IgD-negative memory B cell (primary cell): ENCODE data around the gene TMEM198. TPM values are rescaled to one million over a fixed set of nuclear protein-coding genes. Genes with fewer than 3 reads are reported as not detected.
A peak's percentile ranks its signal among the peaks of the same experiment; 100 is the strongest.

ENCODE experiments used
- H3K27ac Mint-ChIP-seq, 3 donors: one replicate each; pipeline ENCODE4 v1.8.0; 2020 to 2022; ENCODE audit warnings: mild to moderate bottlenecking in 3 of 3, mixed read lengths in 3 of 3, moderate library complexity in 1 of 3
- H3K27me3 Mint-ChIP-seq: one replicate; pipeline ENCODE4 v1.8.0; 2021; ENCODE audit warnings: mixed read lengths
- H3K36me3 Mint-ChIP-seq: one replicate; pipeline ENCODE4 v1.8.0; 2020; ENCODE audit warnings: mild to moderate bottlenecking, mixed read lengths
- H3K4me1 Mint-ChIP-seq, 3 donors: one replicate each; pipeline ENCODE4 v1.8.0; 2020 to 2022; ENCODE audit warnings: mixed read lengths in 3 of 3, mild to moderate bottlenecking in 1 of 3
- H3K4me3 Mint-ChIP-seq, 4 donors: one replicate each; pipeline ENCODE4 v1.8.0; 2020 to 2022; ENCODE audit warnings: mild to moderate bottlenecking in 4 of 4, mixed read lengths in 4 of 4, moderate library complexity in 3 of 4
- H3K9me3 Mint-ChIP-seq, 3 donors: one replicate each; pipeline ENCODE4 v1.8.0; 2020 to 2021; ENCODE audit warnings: mixed read lengths in 3 of 3, mild to moderate bottlenecking in 1 of 3
- polyA plus RNA-seq: library from polyadenylated mRNA; unstranded; fragments of 300-500 nt; fragmentation: Illumina TruSeq; gene quantifications from one replicate; pipeline ENCODE4 v1.2.3, GENCODE V29; 2021

TMEM198 gene
- polyA plus RNA-seq, 1 donor from 2014 or later = 0.28 TPM

DNA sequence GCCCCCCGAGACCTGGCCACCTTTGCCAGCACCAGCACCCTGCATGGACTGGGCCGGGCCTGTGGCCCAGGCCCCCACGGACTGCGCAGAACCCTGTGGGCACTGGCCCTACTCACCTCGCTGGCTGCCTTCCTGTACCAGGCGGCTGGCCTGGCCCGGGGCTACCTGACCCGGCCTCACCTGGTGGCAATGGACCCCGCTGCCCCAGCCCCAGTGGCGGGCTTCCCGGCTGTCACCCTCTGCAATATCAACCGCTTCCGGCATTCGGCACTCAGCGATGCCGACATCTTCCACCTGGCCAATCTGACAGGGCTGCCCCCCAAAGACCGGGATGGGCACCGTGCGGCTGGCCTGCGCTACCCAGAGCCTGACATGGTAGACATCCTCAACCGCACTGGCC lies 29.0 kb upstream of the TMEM198 start:
- H3K36me3 Mint-ChIP-seq = peaks cover 2% of the 10 kb centered on the region
- no peaks in the 10 kb centered on the region for H3K9me3 Mint-ChIP-seq
- H3K4me1 Mint-ChIP-seq = peaks cover 0 to 9% (median 8%) of the 10 kb centered on the region in 3 donors
- no peak overlapping the region for H3K27ac Mint-ChIP-seq
- peaks cover 61% of the 10 kb centered on the region for H3K27me3 Mint-ChIP-seq
- no peak overlapping the region for H3K4me3 Mint-ChIP-seq

GRCh38 chr2:219515874-219516629 lies 27.8 kb upstream of the TMEM198 start:
- peaks cover 0 to 4% (median 4%) of the 10 kb centered on the region in 3 donors for H3K4me1 Mint-ChIP-seq
- H3K27ac Mint-ChIP-seq = no peak overlapping the region
- H3K9me3 Mint-ChIP-seq = no peaks in the 10 kb centered on the region
- no peak overlapping the region for H3K4me3 Mint-ChIP-seq
- peaks cover 53% of the 10 kb centered on the region for H3K27me3 Mint-ChIP-seq
- peaks cover 2% of the 10 kb centered on the region for H3K36me3 Mint-ChIP-seq

DNA sequence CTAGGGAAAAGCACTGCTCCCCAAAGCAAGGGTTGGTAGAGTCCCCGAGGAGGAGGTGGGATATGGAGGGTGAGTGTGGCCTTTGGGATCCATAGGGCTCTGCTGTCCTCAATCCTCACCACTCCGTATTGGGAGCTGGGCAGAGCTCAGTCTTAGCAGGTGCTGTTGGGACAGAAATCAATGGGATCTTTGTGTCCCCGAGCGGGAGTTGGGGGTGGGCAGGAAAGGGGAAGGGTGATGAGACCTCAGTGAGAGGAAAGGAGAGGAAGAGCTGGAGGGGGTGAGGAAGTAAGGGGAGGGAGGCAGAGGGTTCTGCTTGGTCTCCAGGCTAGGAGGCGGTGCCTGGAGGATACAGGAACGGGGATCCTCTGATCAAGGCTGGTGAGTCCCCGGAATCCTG lies 26.9 kb upstream of the TMEM198 start:
- Mint-ChIP-seq H3K9me3 (no peaks in the 10 kb centered on the region), H3K27ac (no peak overlapping the region), H3K36me3 (peaks cover 2% of the 10 kb centered on the region), H3K27me3 (peaks cover 55% of the 10 kb centered on the region), H3K4me1 (peaks cover 0 to 6% (median 4%) of the 10 kb centered on the region in 3 donors), H3K4me3 (no peak overlapping the region)

- peaks cover 50% of the 10 kb centered on the region for H3K27me3 Mint-ChIP-seq
- H3K4me3 Mint-ChIP-seq = peak overlapping the region in 1 of 4 donors; percentile 47
- no peak overlapping the region for H3K27ac Mint-ChIP-seq
- peaks cover 2% of the 10 kb centered on the region for H3K36me3 Mint-ChIP-seq
- no peaks in the 10 kb centered on the region for H3K9me3 Mint-ChIP-seq
- H3K4me1 Mint-ChIP-seq = peaks cover 0 to 6% (median 4%) of the 10 kb centered on the region in 3 donors
These were observed 25.7 kb upstream of the TMEM198 start for GRCh38 chr2:219517954-219518778.

DNA sequence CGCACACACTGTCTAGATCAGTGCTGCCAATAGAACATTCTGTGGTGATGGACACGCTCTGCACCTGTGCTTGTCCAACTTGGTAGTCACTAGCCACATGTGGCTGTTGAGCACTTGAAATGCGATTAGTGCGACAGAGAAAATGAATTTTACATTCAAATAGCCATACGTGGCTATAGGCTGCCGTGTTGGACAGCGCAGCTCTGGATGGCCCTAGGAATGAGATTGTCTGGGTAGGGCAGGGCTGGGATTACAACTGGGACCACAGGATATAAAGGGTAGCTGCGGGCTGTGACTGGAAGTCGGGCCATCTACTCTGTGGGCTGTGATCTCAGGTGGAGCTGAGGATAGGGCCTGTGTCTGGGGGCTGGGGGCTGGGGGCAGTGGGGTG lies 24.3 kb upstream of the TMEM198 start:
- H3K4me1 Mint-ChIP-seq = peaks cover 0 to 7% (median 2%) of the 10 kb centered on the region in 3 donors

DNA sequence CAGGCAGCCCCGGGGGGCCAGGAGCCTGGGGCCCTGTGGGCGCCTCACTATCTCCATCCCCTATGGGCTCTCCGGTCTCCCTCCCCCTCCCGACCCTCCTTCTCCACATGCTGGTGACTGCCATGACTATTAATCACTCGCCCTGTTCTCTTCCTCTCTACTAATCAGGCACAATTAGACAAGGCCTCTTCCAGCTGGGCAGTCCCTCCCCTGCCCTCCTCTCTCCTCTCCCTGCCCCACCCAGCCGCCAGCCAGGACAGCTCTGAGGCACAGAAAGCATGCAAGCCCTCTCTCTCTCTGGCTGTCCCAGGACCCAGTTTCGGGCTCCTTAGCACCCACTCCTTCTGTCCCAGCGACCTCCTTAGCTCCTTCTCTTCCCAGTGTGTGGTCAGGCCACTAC lies 23.7 kb upstream of the TMEM198 start:
- H3K27ac Mint-ChIP-seq = no peak overlapping the region
- H3K9me3 Mint-ChIP-seq = no peaks in the 10 kb centered on the region
- no peak overlapping the region for H3K4me3 Mint-ChIP-seq
- peaks cover 51% of the 10 kb centered on the region for H3K27me3 Mint-ChIP-seq
- peaks cover 0 to 7% (median 2%) of the 10 kb centered on the region in 3 donors for H3K4me1 Mint-ChIP-seq
- peaks cover 2% of the 10 kb centered on the region for H3K36me3 Mint-ChIP-seq

More for the DNA sequence above, 24.3 kb upstream of the TMEM198 start:
- H3K9me3 Mint-ChIP-seq = no peaks in the 10 kb centered on the region
- H3K27ac Mint-ChIP-seq = no peak overlapping the region
- H3K27me3 Mint-ChIP-seq = peaks cover 52% of the 10 kb centered on the region
- no peak overlapping the region for H3K4me3 Mint-ChIP-seq
- peaks cover 2% of the 10 kb centered on the region for H3K36me3 Mint-ChIP-seq

GRCh38 chr2:219521066-219521880 lies 22.6 kb upstream of the TMEM198 start:
- Mint-ChIP-seq H3K4me1 (peaks cover 0 to 7% (median 2%) of the 10 kb centered on the region in 3 donors), H3K4me3 (no peak overlapping the region), H3K27me3 (peaks cover 52% of the 10 kb centered on the region), H3K27ac (peak overlapping the region in 1 of 3 donors; percentile 49), H3K9me3 (no peaks in the 10 kb centered on the region), H3K36me3 (peaks cover 2% of the 10 kb centered on the region)

DNA sequence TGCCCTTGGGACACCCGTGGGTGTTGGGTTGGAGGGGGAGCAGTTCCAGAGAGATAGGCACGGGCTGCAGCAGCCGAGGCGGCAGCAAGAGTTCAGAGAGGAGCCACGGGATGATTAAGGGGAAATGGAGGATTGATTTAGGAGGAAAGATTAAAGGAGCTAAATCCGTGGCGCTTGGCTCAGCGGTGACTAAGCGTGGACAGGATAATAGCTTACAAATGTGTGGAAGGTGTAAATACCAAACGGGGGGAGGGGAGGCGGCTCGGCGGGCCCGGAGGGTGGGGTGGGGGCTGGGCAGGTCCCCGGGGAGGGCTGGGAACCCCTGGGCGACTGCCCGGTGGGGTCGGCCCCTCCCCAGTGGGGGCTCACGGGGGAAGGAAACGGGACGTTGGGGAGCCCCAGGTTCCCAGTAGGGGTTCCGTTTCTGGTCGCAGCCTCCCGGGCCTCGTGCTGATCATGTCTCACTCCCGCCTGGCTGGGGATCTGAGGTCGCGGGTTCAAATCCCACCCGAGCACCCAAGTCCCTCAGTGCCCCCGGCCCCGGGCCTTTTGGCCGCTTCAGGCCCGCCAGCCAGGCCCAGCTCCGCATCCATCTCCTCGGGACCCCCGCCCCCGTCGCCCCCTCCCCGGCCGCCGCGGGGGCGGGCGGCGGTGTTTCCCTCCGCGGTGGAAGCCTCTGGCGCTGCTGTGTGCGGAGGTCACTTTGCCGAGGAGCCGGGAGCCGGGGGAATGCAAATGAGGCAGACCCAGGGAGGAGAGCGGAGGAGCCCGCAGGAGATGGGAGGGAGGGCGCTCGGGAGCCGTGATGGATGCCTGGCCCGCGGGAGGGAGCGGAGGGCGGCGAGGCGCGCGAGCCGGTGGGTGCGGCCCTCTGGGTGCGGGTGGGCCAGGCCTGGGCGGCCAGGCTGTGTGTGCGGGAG lies 21.5 kb upstream of the TMEM198 start:
- Mint-ChIP-seq H3K27ac (no peak overlapping the region), H3K27me3 (peaks cover 56% of the 10 kb centered on the region), H3K9me3 (no peaks in the 10 kb centered on the region), H3K4me1 (peaks cover 0 to 8% (median 2%) of the 10 kb centered on the region in 3 donors), H3K36me3 (peaks cover 2% of the 10 kb centered on the region), H3K4me3 (peak overlapping the region in 2 of 4 donors; percentile 51 to 69)

DNA sequence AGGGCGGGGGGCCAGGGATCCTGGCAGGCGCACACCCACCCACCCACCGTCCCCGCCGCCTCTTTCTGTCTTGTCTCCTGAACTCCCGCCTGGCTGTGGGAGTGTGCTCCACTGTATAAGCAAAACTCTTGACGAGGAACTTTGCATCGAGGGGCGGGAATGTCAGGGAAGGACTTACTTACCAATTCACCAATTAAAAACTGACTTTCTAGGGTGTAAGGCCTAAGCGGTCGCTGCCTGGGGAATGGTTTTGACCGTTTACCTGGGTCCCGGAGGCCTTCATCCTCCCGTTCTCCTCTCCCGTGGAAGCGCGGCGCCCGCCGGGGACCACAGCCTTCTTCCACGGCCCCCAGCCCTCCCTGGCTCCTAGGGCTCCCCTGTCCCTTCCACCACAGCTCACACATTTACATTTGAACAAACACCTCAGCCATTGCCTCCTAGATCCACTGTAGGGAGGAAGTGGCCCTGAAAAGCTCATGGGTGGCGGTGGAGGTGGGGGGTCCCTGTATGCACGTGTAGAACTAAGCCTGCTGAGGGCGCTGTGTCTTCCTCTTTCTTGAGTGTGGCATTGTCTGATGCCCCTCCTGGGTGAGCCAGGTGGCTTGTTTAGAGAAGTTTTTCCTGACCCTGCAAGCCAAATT lies 20.7 kb upstream of the TMEM198 start:
- no peaks in the 10 kb centered on the region for H3K9me3 Mint-ChIP-seq

DNA sequence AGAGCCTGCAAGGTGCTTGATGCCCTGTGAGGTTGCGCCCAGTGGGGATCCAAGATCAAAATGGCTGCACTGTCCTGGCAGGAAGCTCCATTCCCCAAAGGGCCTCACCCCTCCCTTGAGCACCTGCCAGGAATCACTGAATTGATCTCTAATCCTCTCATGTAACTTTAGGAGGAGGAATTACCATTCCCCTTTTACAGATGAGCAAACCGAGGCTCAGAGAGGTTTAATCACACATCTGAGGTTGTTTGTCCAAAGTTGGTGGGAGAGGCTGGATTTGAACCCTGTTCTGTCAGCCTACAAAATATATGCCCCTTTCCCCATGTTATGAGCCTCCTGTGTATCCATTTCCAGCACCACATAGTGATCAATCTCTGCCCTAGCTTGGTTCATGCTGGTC lies 19.0 kb upstream of the TMEM198 start:
- Mint-ChIP-seq H3K27me3 (peaks cover 69% of the 10 kb centered on the region), H3K9me3 (no peaks in the 10 kb centered on the region)

More for the DNA sequence above, 20.7 kb upstream of the TMEM198 start:
- Mint-ChIP-seq H3K36me3 (peaks cover under 1% of the 10 kb centered on the region), H3K4me1 (peaks cover 0 to 8% (median 2%) of the 10 kb centered on the region in 3 donors), H3K27ac (no peak overlapping the region), H3K4me3 (peak overlapping the region in 2 of 4 donors; percentile 25 to 75), H3K27me3 (peaks cover 56% of the 10 kb centered on the region)

DNA sequence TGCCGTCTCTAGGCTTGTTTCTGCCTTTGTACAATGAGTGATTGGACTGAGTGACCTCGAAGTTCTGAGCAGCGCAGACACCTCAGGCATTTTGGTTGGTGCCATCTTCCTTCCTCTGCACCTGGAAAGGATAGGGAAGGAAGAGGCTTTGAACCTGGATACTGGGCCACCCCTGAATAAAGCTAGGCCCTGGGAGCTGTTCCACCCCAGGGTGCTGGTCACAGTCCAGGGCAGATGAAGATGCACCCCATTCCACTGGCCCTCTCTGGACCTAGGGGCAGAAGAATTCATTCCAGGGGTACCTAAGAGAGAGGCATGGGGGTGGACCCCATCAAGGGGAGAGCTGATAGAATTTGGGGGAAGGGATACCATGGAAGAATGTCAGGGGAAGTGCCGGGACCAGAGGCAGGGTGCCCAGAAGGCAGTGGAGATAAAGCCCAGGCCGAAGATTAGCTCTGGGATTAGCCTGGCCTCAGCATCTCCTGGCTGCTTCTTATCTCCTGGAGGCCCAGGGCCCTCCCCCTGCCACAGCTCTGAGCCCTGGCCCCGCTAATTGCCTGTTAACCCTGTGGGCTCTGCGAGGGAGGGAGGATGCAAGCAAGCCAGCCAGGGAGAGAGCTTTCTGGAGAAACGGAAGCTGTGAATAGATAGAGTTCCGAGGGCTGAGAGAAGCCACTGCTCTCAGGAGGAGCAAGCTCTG lies 18.1 kb upstream of the TMEM198 start:
- Mint-ChIP-seq H3K36me3 (no peaks in the 10 kb centered on the region), H3K9me3 (no peaks in the 10 kb centered on the region), H3K27me3 (peaks cover 75% of the 10 kb centered on the region)

More for the DNA sequence above, 19.0 kb upstream of the TMEM198 start:
- H3K4me1 Mint-ChIP-seq = peaks cover 0 to 7% (median 2%) of the 10 kb centered on the region in 3 donors
- H3K4me3 Mint-ChIP-seq = no peak overlapping the region
- peak overlapping the region in 1 of 3 donors; percentile 33 for H3K27ac Mint-ChIP-seq
- no peaks in the 10 kb centered on the region for H3K36me3 Mint-ChIP-seq

DNA sequence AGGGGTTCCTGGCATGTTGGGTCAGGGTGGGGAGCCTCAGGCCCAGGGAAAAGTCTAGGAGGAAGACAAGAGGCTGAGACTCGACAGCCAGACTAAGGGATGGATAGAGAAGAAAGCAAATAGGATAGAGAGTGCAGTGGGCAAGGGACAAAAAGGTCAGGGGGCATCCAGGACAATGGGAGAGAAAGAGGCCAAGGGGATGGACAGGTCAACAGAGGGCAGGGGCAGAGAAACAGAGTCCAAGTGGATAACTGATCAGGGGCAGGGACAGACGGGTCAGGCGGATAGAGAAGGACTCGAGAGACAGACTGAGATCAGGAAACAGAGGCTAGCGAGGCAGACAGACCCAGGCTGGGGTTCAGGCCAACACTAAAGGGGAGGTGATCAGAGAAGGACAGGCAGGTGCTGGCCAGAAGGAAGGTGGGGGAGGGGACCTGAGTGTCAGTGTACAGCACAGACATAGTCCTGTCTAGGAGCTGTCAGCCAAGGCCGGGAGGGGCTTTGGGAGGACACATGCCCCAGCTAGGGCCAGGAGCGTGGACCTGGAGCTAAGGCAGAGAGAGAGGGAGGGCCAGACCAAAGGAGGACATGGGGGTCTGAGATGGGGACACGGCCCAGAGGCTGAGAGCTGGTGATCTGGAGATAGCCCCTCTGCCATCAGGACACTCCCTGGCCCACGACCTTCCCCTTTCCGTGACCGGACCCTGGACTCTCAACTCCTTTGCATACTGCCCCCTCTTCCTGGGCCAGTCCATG lies 17.3 kb upstream of the TMEM198 start:
- Mint-ChIP-seq H3K4me1 (peaks cover 0 to 7% (median 2%) of the 10 kb centered on the region in 3 donors), H3K4me3 (no peak overlapping the region), H3K9me3 (no peaks in the 10 kb centered on the region), H3K36me3 (no peaks in the 10 kb centered on the region), H3K27ac (no peak overlapping the region), H3K27me3 (peaks cover 72% of the 10 kb centered on the region)

More for the DNA sequence above, 18.1 kb upstream of the TMEM198 start:
- Mint-ChIP-seq H3K27ac (no peak overlapping the region), H3K4me3 (no peak overlapping the region), H3K4me1 (peaks cover 0 to 7% (median 2%) of the 10 kb centered on the region in 3 donors)
